ENCODE results near the gene KDM2A.
"Not testable (repeated sequence)": the region's sequence is repeated elsewhere in the genome, so short reads cannot be mapped to it uniquely, and the experiment has no call there.

The KDM2A gene

DNA sequence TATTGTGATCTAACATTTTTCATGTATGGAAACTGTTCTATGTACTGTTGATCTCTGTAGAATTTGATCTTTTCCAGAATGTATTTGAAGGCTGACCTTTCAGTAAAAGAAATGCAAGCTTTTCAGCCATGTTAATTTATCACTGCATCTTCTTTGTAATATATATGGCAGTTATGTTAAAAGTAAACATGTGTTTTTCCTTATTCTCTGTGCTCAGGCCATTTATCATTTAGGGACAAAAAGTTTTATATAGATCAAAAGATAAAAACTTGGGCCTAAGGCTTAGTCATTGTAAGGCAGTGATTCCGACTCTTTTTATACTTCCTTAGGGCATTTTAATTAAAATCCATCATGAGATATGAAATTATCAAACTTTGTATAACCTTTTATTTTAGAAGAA lies 48.7 kb downstream of the KDM2A start:
- no peak for DNase-seq (ENCODE audit: low read depth)

DNA sequence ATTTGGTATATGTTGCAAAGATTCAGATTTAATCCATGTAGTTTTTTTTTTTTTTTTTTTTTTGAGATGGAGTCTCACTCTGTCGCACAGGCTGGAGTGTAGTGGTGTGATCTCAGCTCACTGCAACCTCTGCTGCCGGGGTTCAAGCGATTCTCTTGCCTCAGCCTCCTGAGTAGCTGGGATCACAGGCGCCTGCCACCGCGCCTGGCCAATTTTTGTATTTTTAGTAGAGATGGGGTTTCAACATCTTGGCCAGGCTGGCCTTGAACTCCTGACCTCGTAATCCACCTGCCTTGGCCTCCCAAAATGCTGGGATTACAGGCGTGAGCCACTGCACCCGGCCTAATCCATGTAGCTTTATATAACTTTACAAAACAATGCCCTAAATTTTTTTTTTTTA lies 49.8 kb downstream of the KDM2A start:
- not testable (repeated sequence) for DNase-seq (ENCODE audit: low read depth)

DNA sequence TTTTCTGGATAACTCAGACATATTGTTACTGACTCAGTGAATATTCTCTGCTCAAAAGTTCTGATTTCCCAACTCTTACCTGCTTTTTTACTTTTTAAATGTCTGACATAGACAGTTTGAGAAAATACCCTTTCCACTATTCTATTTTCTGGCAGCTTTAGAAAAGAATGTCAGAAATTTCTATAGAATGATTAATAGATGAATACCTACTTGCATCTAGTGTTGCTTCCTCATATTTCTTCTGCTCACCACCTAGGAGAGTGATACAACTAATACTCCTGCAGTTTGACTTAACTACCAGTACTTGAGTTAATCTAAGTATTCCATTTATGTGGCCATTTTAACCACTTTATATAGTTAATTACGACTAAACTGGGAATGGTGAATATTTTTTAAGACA lies 55.2 kb downstream of the KDM2A start:
- DNase-seq (ENCODE audit: low read depth), result no peak

DNA sequence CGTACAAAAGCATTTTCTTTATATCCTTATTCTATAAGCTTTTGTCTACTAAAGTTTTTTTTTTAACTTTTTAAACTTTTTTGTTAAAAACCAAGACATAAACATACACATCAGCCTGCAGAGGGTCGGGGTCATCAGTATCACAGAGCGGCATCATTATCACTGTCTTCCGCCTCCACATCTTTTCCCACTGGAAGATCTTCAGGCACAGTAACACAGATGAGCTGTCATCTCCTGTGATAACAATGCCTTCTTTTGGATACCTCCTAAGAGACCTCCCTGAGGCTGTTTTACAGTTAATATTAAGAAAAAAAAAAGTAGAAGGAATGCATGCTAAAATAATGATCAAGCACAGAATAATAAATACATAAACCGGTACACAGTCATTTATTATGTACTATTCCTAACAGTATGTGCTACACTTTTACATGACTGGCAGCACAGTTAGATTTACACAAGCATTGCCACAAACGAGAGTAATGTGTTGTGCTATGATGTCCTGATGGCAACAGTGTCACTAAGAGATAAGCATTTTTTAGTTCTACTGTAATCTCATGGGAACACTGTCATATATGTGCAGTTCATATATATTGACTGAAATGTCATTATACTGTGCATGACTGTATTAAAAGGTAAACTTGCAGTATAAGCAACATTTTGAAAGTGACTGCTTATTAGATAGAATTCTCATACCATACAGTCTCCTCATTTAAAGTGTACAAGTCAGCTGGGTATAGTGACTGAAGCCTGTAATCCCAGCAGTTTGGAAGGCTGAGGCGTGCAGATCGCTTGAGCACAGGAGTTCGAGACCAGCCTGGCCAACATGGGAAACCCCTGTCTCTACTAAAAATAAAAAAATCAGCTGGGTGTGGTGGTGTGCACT lies 58.6 kb downstream of the KDM2A start:
- DNase-seq (ENCODE audit: low read depth), result no peak

DNA sequence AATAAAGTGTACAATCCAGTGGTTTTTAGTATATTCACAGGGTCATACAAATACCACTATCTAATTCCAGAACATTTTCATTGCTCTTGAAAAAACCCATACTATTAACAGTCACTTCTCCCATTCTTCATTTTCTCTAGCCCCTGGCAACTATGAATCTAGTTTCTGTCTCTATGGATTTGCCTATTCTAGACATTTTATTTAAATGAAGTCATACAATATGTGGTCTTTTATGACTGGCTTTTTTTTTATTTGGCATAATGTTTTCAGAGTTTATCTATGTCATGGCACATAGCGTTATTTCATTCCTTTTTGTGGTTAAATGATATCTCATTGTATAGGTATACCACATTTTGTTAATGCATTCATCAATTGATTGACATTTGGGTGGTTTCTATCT lies 59.4 kb downstream of the KDM2A start:
- no peak for DNase-seq (ENCODE audit: low read depth)

DNA sequence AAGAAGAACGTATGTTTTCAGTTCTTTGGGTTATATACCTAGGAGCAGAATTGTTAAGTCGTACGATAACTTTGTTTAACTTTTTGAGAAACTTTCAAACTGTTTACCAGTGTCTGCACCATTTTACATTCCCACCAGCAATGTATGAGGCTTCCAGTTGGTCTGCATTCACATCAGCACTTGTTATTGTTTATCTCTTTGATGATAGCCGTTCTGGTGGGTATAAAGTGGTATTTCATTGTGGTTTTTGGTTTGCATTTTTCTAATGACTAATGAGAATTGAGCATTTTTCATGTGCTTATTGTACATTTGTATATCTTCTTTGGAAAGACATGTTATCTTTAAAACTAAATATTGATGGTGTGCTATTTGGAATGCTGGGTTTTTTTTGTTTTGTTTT lies 59.8 kb downstream of the KDM2A start:
- no peak for DNase-seq (ENCODE audit: low read depth)

DNA sequence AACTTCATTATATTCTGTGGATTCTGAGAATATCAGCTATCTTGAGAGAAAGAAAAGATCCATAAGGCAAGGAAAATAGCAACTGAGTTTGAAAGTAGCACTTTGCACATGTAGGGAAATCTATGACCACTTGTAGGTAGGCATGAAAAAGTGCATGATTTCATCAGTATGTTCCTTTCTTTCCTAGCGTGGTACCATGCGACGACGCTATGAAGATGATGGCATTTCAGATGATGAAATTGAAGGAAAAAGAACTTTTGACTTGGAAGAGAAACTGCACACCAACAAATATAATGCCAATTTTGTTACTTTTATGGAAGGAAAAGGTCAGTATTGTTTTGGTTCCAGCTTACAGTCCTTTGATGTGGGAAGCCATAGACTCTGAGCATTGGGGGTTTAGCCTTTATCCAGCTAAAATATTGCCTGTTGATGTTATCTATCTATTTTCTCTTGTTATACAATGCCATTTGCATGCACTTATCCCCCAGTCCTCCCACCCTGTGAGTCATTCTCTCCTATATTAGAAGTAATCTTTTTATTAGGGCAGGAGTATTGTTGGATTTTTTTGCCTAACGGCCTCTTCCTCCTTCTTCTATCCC lies 60.9 kb downstream of the KDM2A start:
- DNase-seq (ENCODE audit: low read depth), result no peak

DNA sequence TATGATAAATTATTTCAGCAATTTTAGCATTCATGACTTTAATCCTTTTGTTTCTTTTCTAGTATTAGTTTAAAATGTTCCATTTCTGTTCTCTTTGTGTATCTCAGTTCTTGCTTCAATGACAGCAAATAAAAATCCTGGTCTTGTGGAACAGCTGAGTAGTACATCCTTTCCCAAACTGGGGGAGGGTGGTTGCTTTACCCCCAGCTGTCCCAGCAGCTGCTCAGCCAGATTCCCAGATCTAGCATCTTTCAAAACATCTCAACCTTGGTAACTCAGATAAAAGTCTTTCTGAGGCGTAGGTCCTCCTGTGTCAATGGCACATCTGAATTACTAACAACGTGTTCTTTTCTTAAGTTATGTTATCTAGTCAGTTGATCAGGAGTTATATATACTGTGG lies 75.0 kb downstream of the KDM2A start:
- DNase-seq (ENCODE audit: low read depth), result no peak

DNA sequence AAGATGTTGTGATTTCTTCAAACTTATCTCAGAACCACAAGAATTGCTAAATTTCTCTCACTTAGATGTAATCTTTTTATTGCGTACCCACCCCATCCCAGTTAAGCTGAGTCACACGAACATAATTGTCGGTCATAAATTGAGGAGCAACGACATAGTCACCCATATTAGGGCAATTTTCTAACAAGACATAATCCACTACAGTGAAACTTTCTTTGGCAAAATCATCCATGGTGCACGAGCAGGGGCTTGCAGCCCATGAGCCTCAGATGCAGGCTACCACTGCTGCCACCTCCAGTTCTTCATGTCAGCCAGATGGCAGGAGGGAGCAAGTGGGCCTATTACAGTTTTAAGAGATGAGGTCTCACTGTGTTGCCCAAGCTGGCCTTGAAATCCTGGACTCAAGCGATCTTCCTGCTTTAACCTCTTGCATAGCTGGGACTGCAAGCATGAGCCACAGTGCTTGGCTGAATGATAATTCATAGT lies 77.0 kb downstream of the KDM2A start:
- DNase-seq (ENCODE audit: low read depth), result no peak

DNA sequence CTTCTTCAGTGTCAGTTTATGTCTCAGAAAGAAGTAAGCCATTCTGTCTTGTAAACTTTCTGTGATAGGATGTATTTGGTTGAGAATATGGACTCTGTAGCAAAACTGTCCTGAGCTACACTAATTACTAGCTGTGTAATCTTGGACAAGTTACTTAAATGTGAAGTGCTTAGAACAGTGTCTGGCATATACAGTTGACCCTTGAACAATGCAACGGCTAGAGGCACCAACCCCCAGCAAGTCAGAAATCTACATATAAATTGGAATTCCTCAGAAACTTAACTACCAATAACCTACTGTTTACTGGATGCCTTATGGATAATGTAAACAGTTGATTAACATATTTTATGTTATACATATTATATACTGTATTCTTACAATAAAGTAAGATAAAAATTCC lies 78.5 kb downstream of the KDM2A start:
- DNase-seq (ENCODE audit: low read depth), result no peak

DNA sequence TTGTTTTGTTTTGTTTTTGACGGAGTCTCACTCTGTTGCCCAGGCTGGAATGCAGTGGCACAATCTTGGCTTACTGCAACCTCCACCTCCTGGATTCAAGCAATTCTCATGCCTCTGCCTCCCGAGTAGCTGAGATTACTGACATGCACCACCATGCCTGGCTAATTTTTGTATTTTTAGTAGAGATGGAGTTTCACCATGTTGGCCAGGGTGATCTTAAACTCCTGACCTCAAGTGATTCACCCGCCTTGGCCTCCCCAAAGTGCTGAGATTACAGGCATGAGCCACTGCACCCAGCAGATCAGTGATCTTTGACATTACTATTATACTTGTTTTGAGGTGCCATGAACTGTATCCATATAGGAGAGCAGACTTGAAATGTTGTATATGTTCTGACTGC lies 79.7 kb downstream of the KDM2A start:
- not testable (repeated sequence) for DNase-seq (ENCODE audit: low read depth)

DNA sequence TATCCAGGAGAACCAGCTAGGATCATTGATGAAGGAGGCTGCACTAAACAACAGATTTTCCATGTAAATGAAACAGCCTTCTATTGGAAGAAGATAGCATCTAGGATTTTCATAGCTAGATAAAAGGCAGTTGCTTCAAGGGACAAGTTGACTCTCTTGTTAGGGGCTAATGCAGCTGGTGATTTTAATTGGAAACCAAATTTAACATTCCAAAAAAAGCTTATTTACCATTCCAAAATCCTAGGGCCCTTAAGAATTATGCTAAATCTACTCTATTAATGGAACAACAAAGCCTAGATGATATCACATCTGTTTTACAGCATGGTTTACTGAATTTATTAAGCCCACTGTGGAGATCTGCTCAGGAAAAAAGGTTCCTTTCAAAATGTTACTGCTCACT lies 80.7 kb downstream of the KDM2A start:
- DNase-seq (ENCODE audit: low read depth), result no peak

DNA sequence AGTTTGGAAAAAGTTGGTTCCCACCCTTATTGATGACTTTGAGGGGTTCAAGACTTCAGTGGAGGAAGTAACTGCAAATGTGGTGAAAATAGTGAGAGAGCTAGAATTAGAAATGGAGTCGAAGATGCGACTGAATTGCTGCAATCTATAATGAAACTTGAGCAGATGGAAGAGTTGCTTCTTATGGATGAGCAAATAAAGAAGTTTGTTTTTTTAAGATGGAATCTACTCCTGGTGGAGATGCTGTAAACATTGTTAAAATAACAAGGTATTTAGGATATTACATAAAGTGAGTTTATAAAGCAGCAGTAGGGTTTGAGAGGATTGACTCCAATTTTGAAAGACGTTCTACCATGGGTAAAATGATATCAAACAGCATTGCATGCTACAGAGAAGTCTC lies 83.0 kb downstream of the KDM2A start:
- DNase-seq (ENCODE audit: low read depth), result no peak

DNA sequence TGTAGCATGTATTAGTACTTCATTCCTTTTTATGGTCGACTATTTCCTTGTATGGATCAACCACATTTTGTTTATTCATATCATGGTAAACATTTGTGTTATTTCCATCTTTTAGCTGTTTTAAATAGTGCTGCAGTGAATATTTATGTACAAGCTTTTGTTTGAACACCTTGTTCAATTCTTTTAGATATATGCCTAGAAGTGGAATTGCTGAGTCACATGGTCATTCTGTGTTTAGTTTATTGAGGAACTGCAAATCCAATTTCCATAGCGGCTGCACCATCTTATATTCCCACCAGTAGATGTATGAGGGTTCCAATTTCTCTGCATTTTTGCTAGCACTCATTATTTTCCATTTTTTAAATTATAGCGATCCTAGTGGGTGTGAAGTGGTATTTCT lies 85.8 kb downstream of the KDM2A start:
- DNase-seq (ENCODE audit: low read depth), result no peak

DNA sequence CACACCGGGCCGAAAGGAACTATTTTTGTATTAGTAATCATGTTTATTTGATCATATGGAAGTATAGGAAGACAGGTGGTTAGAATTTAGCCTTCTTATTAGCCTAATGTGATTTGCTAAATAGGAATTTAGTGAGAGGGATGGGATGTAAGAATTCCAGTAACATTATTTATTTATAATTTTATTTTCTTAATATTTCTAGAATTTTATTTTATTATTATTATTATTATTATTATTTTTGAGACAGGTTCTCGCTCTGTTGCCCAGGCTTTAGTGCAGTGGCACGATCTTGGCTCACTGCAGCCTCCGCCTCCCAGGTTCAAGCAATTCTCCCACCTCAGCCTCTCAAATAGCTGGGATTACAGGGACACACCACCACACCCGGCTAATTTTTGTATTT lies 90.2 kb downstream of the KDM2A start:
- DNase-seq (ENCODE audit: low read depth), result not testable (repeated sequence)

DNA sequence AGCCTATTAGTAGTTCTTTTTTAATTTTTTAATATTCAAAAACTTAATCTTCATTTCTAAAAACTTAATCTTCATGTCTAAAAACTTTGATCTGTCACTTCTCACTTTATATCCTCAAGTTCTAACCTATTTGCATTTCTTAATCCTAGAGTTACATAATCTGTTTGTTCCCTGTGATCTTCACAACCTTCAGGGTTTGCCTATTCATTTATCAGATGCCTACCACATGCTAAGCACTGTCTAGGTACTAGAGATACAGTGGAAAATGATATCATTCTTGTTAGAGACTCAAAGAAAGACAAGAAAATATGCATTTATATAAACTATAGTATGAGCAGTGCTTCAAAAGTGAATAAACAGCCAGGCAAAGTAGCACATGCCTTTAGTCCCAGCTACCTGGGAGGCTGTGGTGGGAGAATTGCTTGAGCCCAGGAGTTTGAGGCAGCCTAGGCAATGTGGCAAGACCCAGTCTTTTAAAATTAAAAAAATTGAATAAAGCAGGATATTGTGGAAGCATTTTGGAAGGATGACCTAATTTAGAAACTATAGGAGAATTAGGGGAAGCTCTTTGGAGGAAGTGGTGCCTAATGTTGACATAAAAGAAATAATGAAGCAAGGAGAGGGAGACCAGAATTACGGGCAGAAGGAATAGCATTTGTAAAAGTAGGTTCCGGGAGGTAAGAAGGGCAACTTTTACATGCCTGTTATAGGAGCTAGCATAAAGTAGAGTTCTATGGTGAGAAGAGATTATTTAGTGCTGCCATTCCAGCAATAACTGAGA lies 92.8 kb downstream of the KDM2A start:
- DNase-seq (ENCODE audit: low read depth), result no peak

DNA sequence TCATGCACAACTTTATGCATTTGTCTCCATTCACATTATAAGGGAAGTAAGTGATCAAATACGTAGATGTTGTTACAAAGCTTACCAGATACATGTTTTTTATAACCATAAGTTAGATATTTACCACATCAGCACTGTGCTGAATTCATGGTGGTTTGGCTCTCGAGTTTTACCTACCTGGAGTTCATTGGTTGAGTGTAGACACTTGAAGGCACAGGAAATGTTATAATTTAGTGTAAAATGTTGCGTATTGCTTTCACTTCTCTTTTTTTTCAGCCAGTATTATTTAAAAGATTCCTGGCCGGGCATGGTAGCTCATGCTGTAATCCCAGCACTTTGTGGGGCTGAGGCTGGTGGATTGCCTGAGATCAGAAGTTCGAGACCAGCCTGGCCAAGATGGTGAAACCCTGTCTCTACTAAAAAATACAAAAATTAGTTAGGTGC lies 94.1 kb downstream of the KDM2A start:
- DNase-seq (ENCODE audit: low read depth), result no peak

DNA sequence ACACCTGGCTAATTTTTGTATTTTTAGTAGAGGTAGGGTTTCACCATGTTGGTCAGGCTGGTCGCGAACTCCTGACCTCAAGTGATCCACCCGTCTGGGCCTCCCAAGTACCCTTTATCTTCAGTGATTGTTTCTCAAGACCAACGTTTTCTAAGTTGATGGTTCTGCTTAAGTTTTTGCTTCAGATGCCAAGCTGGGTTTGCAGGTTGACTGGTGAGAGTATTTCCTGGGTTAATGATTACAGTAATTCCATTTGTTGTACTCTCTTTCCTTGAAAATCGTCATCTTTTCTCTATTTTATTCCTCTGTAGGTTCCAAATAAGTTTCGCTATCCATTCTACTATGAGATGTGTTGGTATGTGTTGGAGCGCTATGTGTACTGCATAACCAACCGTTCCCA lies 108.7 kb downstream of the KDM2A start:
- no peak for DNase-seq (ENCODE audit: low read depth)

DNA sequence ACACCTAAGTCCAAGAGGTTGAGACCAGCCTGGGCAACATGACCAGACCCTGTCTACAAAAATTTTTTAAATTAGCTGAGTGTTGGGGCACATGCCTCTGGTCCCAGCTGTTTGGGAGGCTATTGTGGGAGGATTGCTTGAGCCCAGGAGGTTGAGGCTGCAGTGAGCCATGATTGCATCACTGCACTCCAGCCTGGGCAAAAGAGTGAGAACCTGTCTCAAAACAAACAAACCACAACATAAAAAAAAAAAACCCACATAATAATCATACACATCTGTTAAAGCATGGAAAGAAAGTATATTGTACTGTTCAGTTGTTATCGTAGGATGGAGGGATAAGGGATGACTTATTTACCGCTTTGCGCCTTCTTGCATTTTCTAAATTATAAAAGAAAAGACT lies 111.3 kb downstream of the KDM2A start:
- no peak for DNase-seq (ENCODE audit: low read depth)

DNA sequence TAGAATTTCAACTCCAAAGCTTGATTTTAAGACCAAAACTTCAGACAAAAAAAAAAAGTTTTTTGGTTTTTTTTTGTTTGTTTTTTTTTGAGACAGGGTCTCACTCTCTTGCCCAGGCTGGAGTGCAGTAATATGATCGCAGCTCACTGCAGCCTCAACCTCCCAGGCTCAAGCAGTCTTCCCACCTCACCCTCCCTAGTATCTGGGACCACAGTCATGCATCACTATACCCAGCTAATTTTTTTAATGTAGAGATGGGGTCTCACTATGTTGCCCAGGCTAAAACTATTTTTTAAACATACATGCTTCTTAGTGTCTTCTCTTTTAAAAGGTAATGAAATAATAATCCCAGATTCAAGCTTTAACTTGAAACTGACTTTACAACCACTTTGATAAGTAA lies 111.8 kb downstream of the KDM2A start:
- no peak for DNase-seq (ENCODE audit: low read depth)

DNA sequence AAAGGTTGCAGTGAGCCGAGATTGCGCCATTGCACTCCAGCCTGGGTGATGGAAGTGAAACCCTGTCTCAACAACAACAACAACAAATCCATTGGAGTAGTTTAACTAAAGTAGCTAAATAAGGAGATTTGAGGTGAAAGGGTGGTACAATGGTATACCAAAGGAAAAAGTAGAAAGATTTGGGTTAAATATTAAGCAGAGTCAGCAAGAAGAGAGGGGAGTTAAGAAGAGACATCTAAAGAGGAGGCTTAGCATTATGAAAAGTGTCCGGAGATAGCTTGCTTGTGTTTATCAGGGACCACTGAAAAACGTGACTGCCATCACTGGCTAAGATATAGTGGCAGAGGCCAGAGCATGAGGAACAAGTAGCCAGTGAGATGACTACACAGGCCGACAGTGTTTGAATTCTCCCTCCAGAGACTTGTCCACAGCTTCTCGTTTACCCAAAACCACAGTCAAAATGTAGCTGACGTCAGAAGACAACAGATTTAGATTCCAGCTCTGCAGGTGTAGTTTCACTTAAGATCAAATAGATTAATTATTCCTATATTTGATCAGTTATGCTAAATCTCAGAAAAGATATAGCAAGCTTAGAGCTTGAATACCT lies 114.6 kb downstream of the KDM2A start:
- DNase-seq (ENCODE audit: low read depth), result no peak

DNA sequence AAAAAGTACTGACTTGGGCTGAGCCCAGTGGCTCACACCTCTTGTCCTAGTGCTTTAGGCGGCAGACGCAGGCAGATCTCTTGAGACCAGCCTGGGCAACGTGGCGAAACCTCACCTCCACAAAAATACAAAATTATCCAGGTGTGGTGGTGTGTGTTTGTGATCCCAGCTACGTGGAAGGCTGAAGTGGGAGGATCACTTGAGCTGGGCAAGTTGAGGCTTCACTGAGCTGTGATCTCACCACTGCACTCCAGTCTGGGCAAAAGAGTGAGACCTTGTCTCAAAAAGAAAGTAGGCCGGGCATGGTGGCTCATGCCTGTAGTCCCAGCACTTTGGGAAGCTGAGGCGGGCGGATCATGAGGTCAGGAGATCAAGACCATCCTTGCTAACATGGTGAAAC lies 115.5 kb downstream of the KDM2A start:
- not testable (repeated sequence) for DNase-seq (ENCODE audit: low read depth)
